H1 (cell line): Measurements from ENCODE around the gene RASL11B. TPM values are rescaled to one million over a fixed set of nuclear protein-coding genes. Genes with fewer than 3 reads are reported as not detected.

Experiments
- CTCF ChIA-PET: fragments of 300-600 bp; sonication (Branson Sonifier 250); formaldehyde crosslinking; loops from one replicate; lab custom pipeline; 2021; ENCODE audit not compliant: partially characterized antibody; lab: Charles Lee
- POLR2A ChIA-PET: fragments of 300-600 bp; sonication (Branson Sonifier 250); formaldehyde crosslinking; loops from one replicate; lab custom pipeline; 2021; ENCODE audit warnings: inconsistent platforms; ENCODE audit not compliant: partially characterized antibody; lab: Charles Lee
- DNase-seq, 2 experiments: peaks; one replicate each; pipeline versions ENCODE4 v3.0.0 to v3.0.0-alpha.2; 2010 to 2022; ENCODE audit warnings: low spot score in 2 of 2, low read depth in 1 of 2, mixed read lengths in 1 of 2
- FAIRE-seq: peaks from 2 replicates; lab custom pipeline; 2011; peaks lifted over from hg19 to GRCh38; lab: Jason Lieb, UNC
- H2AFZ ChIP-seq: 2 replicates; pipeline ENCODE4 v1.8.1; 2012; ENCODE audit warnings: low read length, inconsistent platforms
- H2AK5ac ChIP-seq: 2 replicates; pipeline ENCODE4 v1.6.1; 2013; ENCODE audit warnings: low read depth, low read length
- H2BK120ac ChIP-seq: replicated peaks from 2 replicates; pipeline ENCODE3; 2013; ENCODE audit warnings: low read depth, low read length, inconsistent platforms
- H2BK12ac ChIP-seq: 2 replicates; pipeline ENCODE4 v1.6.1; 2013; ENCODE audit warnings: low read depth, low read length
- H2BK15ac ChIP-seq: 2 replicates; pipeline ENCODE4 v1.6.1; 2013; ENCODE audit warnings: low read length
- H2BK20ac ChIP-seq: 2 replicates; pipeline ENCODE4 v1.6.1; 2013; ENCODE audit warnings: low read length
- H2BK5ac ChIP-seq: 2 replicates; pipeline ENCODE4 v1.6.1; 2013; ENCODE audit warnings: low read depth, low read length
- H3K14ac ChIP-seq: 2 replicates; pipeline ENCODE4 v1.6.1; 2013; ENCODE audit warnings: inconsistent platforms; ENCODE audit not compliant: insufficient read length
- H3K18ac ChIP-seq: 2 replicates; pipeline ENCODE4 v1.6.1; 2013; ENCODE audit warnings: low read length; ENCODE audit errors: extremely low read depth
- H3K23ac ChIP-seq: 2 replicates; pipeline ENCODE4 v1.6.1; 2013; ENCODE audit warnings: inconsistent platforms; ENCODE audit not compliant: insufficient read length
- H3K23me2 ChIP-seq: 2 replicates; pipeline ENCODE4 v1.6.1; 2013; ENCODE audit warnings: low read depth, low read length
- H3K27ac ChIP-seq: 2 replicates; pipeline ENCODE4 v1.6.1; 2011; ENCODE audit warnings: low read depth, low read length, inconsistent platforms
- H3K27me3 ChIP-seq, 4 experiments: replicated peaks in 1 of 4; 1 replicate in 1 of 4; 2 replicates in 3 of 4; pipeline versions ENCODE4 v1.6.1 to v1.8.1; 2011 to 2013; ENCODE audit warnings: low read length in 3 of 4, mild to moderate bottlenecking in 3 of 4, inconsistent platforms in 2 of 4, mixed read lengths in 2 of 4, moderate library complexity in 1 of 4; ENCODE audit not compliant: control insufficient read depth in 3 of 4, insufficient read depth in 3 of 4; ENCODE audit errors: extremely low read depth in 1 of 4
- H3K36me3 ChIP-seq, 4 experiments: 2 replicates each; pipeline versions ENCODE4 v1.6.1 to v1.8.1; 2011 to 2013; ENCODE audit warnings: mild to moderate bottlenecking in 4 of 4, low read length in 3 of 4, moderate library complexity in 2 of 4, control low read depth in 1 of 4, inconsistent platforms in 1 of 4; ENCODE audit not compliant: insufficient read depth in 4 of 4, control insufficient read depth in 2 of 4
- H3K4ac ChIP-seq: replicated peaks from 2 replicates; pipeline ENCODE3; 2013; ENCODE audit warnings: low read length, low read depth, mixed read lengths, inconsistent platforms; ENCODE audit not compliant: insufficient read length
- H3K4me1 ChIP-seq, 4 experiments: replicated peaks in 1 of 4; 1 replicate in 1 of 4; 2 replicates in 3 of 4; pipeline versions ENCODE4 v1.6.1 to v1.8.1; 2011 to 2013; ENCODE audit warnings: low read length in 3 of 4, inconsistent platforms in 2 of 4, mixed read lengths in 1 of 4; ENCODE audit not compliant: insufficient read depth in 4 of 4, control insufficient read depth in 3 of 4
- H3K4me2 ChIP-seq, 2 experiments: 2 replicates each; pipeline versions ENCODE4 v1.6.1 to v1.8.1; 2011 to 2013; ENCODE audit warnings: low read depth in 2 of 2, low read length in 2 of 2, control low read depth in 1 of 2, inconsistent platforms in 1 of 2, mild to moderate bottlenecking in 1 of 2; ENCODE audit not compliant: insufficient read depth in 1 of 2
- H3K4me3 ChIP-seq, 4 experiments: fragments of 200-600, 300-600 bp in 1 of 4; sonication (generic), shearing (Covaris generic), sonication (Bioruptor Twin) in 1 of 4; 2 replicates each; pipeline versions ENCODE4 v1.5.1 to v1.8.1; 2011 to 2016; ENCODE audit warnings: low read length in 4 of 4, low read depth in 3 of 4, control low read depth in 2 of 4, inconsistent platforms in 2 of 4, mild to moderate bottlenecking in 2 of 4, mixed read lengths in 1 of 4, moderate library complexity in 1 of 4; ENCODE audit not compliant: insufficient read depth in 2 of 4; ENCODE audit errors: extremely low read depth in 1 of 4
- H3K56ac ChIP-seq: replicated peaks from 2 replicates; pipeline ENCODE3; 2013; ENCODE audit warnings: low read depth, mild to moderate bottlenecking, mixed read lengths, low read length, inconsistent platforms; ENCODE audit not compliant: insufficient read length
- H3K79me1 ChIP-seq: 2 replicates; pipeline ENCODE4 v1.6.1; 2013; ENCODE audit warnings: low read depth, low read length, control low read depth
- H3K79me2 ChIP-seq, 2 experiments: 2 replicates each; pipeline versions ENCODE4 v1.6.1 to v1.8.1; 2012 to 2013; ENCODE audit warnings: low read length in 2 of 2, mild to moderate bottlenecking in 2 of 2, inconsistent platforms in 1 of 2; ENCODE audit not compliant: insufficient read depth in 2 of 2, control insufficient read depth in 1 of 2
- H3K9ac ChIP-seq, 4 experiments: replicated peaks in 1 of 4; 1 replicate in 1 of 4; 2 replicates in 3 of 4; pipeline versions ENCODE4 v1.6.1 to v1.8.1; 2011 to 2013; ENCODE audit warnings: low read depth in 3 of 4, low read length in 3 of 4, control low read depth in 2 of 4, mild to moderate bottlenecking in 2 of 4, moderate library complexity in 2 of 4, inconsistent platforms in 1 of 4; ENCODE audit errors: extremely low read depth in 1 of 4
- H3K9me3 ChIP-seq, 2 experiments: 2 replicates each; pipeline versions ENCODE4 v1.6.1 to v1.8.1; 2012 to 2013; ENCODE audit warnings: mild to moderate bottlenecking in 2 of 2, moderate library complexity in 2 of 2, control low read depth in 1 of 2, inconsistent platforms in 1 of 2, low read depth in 1 of 2, low read length in 1 of 2, mixed read lengths in 1 of 2; ENCODE audit not compliant: insufficient read depth in 2 of 2
- H4K20me1 ChIP-seq, 2 experiments: replicated peaks in 1 of 2; 2 replicates each; pipeline versions ENCODE3 to v1.8.1; 2011 to 2013; ENCODE audit warnings: inconsistent platforms in 2 of 2, low read length in 2 of 2, mild to moderate bottlenecking in 1 of 2; ENCODE audit not compliant: insufficient read depth in 2 of 2, control insufficient read depth in 1 of 2
- H4K5ac ChIP-seq: 2 replicates; pipeline ENCODE4 v1.6.1; 2013; ENCODE audit warnings: low read length, low read depth, mixed read lengths, inconsistent platforms; ENCODE audit not compliant: insufficient read length
- H4K8ac ChIP-seq: 2 replicates; pipeline ENCODE4 v1.8.0; 2013; ENCODE audit warnings: mild to moderate bottlenecking, moderate library complexity, low read length, inconsistent platforms; ENCODE audit not compliant: insufficient read depth; ENCODE audit errors: extremely low read depth
- H4K91ac ChIP-seq: replicated peaks from 2 replicates; pipeline ENCODE3; 2013; ENCODE audit warnings: low read length, mixed read lengths, inconsistent platforms; ENCODE audit not compliant: insufficient read length
- EP300 ChIP-seq, 2 experiments: IDR thresholded peaks; 1 replicate in 1 of 2; 2 replicates in 1 of 2; pipeline ENCODE4 v1.6.1; 2011 to 2012; ENCODE audit warnings: low read depth in 2 of 2, low read length in 2 of 2, mild to moderate bottlenecking in 2 of 2, borderline replicate concordance in 1 of 2, inconsistent platforms in 1 of 2, moderate library complexity in 1 of 2
- GABPA ChIP-seq: IDR thresholded peaks from 2 replicates; pipeline ENCODE4 v1.6.1; 2011; ENCODE audit warnings: mild to moderate bottlenecking, low read length, moderate library complexity, borderline replicate concordance; ENCODE audit not compliant: insufficient read depth
- SP1 ChIP-seq: IDR thresholded peaks from 2 replicates; pipeline ENCODE4 v1.6.1; 2011; ENCODE audit warnings: low read depth, low read length
- WGBS, 2 experiments: shearing (Covaris generic) in 1 of 2; methylation state at CpG; one replicate each; pipeline versions ENCODE4 v1.1.6 to v1.1.7; 2013 to 2015; ENCODE audit warnings: low lambda C conversion rate in 2 of 2, mixed read lengths in 2 of 2, inconsistent platforms in 1 of 2, low coverage in 1 of 2, missing lambda C conversion rate in 1 of 2; ENCODE audit not compliant: insufficient replicate concordance in 2 of 2, insufficient coverage in 1 of 2, insufficient read length in 1 of 2; ENCODE audit errors: extremely low coverage in 1 of 2, missing lambda C conversion rate in 1 of 2; 5-methylcytosine and 5-hydroxymethylcytosine counted together
- polyA plus RNA-seq, 7 experiments: library from polyadenylated mRNA; depleted of rRNA in 3 of 7; stranded (reverse) in 5 of 7; unstranded in 2 of 7; fragments of >200 nt in 5 of 7; fragments of 200-250 nt in 2 of 7; gene quantifications; 1 replicate in 5 of 7; 2 replicates in 1 of 7; 4 replicates in 1 of 7; pipeline versions ENCODE4 v1.2.1 to v1.2.3, GENCODE V29; 2011 to 2013; ENCODE audit warnings: missing spikeins in 2 of 7, mixed read lengths in 2 of 7
- total RNA-seq: library from RNA; stranded (reverse); fragmentation: NEBNext Ultra II Directional; extraction: Animal tissue kit (Norgen Biotek cat#: 25700); gene quantifications from 2 replicates; pipeline ENCODE4 v1.2.1, GENCODE V29; 2021

Gene RASL11B
- total and polyA plus RNA-seq, 2 of the 8 experiments (the other 6 are each of a cell fraction or from before 2014, with no cell fraction given), result 49.8 to 75.5 TPM

DNA sequence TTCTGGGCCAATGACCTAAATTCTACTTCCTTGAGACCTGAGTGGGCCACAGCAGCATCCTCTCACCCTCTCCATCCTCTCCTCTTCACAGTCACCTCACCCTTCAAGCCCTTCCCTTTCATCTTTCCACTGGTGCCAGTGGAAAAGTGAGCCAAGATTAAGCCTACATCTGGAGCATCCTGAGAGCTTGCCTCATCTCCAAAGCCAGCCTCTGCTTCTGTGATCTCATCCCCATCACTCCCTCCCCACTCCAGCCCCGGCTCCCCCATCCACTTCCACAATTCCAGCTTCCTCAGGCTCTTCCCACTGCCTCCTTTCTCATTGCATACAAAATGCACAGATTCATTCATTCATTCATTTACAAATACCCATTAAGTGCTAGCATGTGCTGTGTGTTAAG, 10.1 kb upstream of the RASL11B start:
- FAIRE-seq (no peak), DNase-seq (no peak)
- H3K23me2 ChIP-seq, result no peaks in the 10 kb centered on the region; the same call in 1 of the 2 replicates
- H3K14ac ChIP-seq, result no peak overlapping the region
- H3K23ac ChIP-seq, result no peak overlapping the region
- no peak overlapping the region for H4K8ac ChIP-seq
- H3K4me2 ChIP-seq, result no peak overlapping the region
- no peak overlapping the region for H2BK5ac ChIP-seq
- peak overlapping the region; percentile 34 for H4K91ac ChIP-seq
- no peak overlapping the region; the same call in 1 of the 2 replicates for H2BK20ac ChIP-seq
- H3K4me1 ChIP-seq, result peaks cover 0 to 11% (median 3%) of the 10 kb centered on the region in 4 experiments; a peak in 3 of 7 replicates
- no peaks in the 10 kb centered on the region for H3K27me3 ChIP-seq
- no peak overlapping the region for H4K5ac ChIP-seq
- H3K79me1 ChIP-seq, result no peaks in the 10 kb centered on the region
- CTCF ChIA-PET, result interaction anchor here (0.6 to 1.4 kb wide), 4 partner anchors 8 to 55 kb away, joined by 3 to 4 read pairs (median 4); no protein-coding TSS in a partner anchor
- no peak overlapping the region for H3K4me3 ChIP-seq
- no peaks in the 10 kb centered on the region for H3K79me2 ChIP-seq
- peaks cover 0 to 3% of the 10 kb centered on the region in 2 experiments; a peak in 1 of 4 replicates for H3K9me3 ChIP-seq
- H3K56ac ChIP-seq, result no peak overlapping the region
- no peak overlapping the region for H3K4ac ChIP-seq
- H3K18ac ChIP-seq, result no peak overlapping the region
- peak overlapping the region; percentile 71; the same call in 1 of the 2 replicates for H2AFZ ChIP-seq
- no peak for TF ChIP-seq GABPA
- TF ChIP-seq SP1, result no peak
- no peak for TF ChIP-seq EP300 (IDR thresholded peaks at IDR 0.05; ENCODE audit: borderline replicate concordance in 1 of 2, low read depth in 2 of 2, low read length in 2 of 2)
- no peak overlapping the region for H2AK5ac ChIP-seq
- no peak overlapping the region for H3K27ac ChIP-seq
- no peak overlapping the region for H3K9ac ChIP-seq
- no peak overlapping the region for H2BK120ac ChIP-seq
- peak overlapping the region; percentile 41; the same call in 1 of the 2 replicates for H2BK12ac ChIP-seq
- no peaks in the 10 kb centered on the region for H3K36me3 ChIP-seq
- H2BK15ac ChIP-seq, result peak overlapping the region; percentile 38; the same call in 1 of the 2 replicates
- no peaks in the 10 kb centered on the region for H4K20me1 ChIP-seq
- POLR2A ChIA-PET, result interaction anchor here (0.7 to 2.0 kb wide), 10 partner anchors 9 to 140 kb away, joined by 3 to 7 read pairs (median 6); partner anchors contain the start of genes ERVMER34-1 and RASL11B
- WGBS, 2 experiments, result 100% methylated on average over 1 of the region's 1 CpG; no CpG with 5 or more reads in 1 of the 2 experiments
